ENCODE data around the gene VRK1.
A peak's percentile ranks its signal among the peaks of the same experiment; 100 is the strongest.

Gene VRK1

GRCh38 chr14:96851694-96852381 is 54.7 kb downstream of the VRK1 start:
- DNase-seq (ENCODE audit: extremely low read depth, low read depth), result no peak
- TF ChIP-seq CTCF (IDR thresholded peaks at IDR 0.05; ENCODE audit: low read depth, low read length), result no peak

DNA sequence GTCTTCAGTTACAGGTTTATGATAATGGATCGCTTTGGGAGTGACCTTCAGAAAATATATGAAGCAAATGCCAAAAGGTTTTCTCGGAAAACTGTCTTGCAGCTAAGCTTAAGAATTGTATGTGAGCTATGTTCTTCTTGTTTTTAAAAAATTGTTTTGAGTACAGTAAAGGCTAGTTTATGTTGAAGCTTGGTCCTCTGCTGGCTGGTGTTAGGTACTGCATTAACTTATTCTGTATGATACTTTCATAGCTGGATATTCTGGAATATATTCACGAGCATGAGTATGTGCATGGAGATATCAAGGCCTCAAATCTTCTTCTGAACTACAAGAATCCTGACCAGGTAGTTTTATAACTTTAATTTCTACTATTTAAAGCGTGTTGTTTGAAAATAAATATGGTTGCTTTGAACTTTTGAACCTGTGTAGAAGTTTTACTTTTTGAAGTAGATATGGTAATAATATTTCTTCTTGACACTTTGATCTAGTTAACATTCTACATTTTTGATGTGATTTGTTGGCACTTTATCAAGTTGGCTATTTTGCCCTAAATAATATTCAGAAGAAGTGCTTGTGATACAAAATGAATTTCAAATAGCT is 55.7 kb downstream of the VRK1 start:
- DNase-seq (ENCODE audit: extremely low read depth, low read depth), result peak; percentile 23
- TF ChIP-seq CTCF (IDR thresholded peaks at IDR 0.05; ENCODE audit: low read depth, low read length), result peak; percentile 78

DNA sequence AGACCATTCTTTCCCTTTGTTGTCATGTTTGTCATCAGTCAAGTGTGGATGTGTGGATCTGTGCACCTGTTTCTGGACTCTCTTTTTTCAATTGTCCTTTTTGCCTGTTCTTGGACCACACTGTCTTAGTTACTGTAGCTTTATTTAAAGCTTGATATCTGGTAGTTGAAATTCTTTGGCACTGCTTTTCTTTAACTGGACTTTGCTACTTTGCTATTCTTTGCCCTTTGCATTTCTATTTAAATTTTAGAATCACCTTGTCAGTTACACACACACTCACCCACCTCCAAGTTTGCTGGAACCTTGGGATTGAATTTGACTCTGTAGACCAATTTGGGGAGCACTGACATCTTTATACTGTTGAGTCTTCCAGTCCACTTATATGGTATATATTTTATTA is 61.5 kb downstream of the VRK1 start:
- TF ChIP-seq CTCF (IDR thresholded peaks at IDR 0.05; ENCODE audit: low read depth, low read length), result no peak

GRCh38 chr14:96861568-96862310 is 64.6 kb downstream of the VRK1 start:
- DNase-seq (ENCODE audit: extremely low read depth, low read depth), result no peak
- TF ChIP-seq CTCF (IDR thresholded peaks at IDR 0.05; ENCODE audit: low read depth, low read length), result no peak

More for the DNA sequence above, 61.5 kb downstream of the VRK1 start:
- DNase-seq (ENCODE audit: extremely low read depth, low read depth), result no peak

- no peak for DNase-seq (ENCODE audit: extremely low read depth, low read depth)
- TF ChIP-seq CTCF (IDR thresholded peaks at IDR 0.05; ENCODE audit: low read depth, low read length), result no peak
Measured at GRCh38 chr14:96863327-96863985, 66.3 kb downstream of the VRK1 start.

- TF ChIP-seq CTCF (IDR thresholded peaks at IDR 0.05; ENCODE audit: low read depth, low read length), result no peak
- DNase-seq (ENCODE audit: extremely low read depth, low read depth), result no peak
Measured at GRCh38 chr14:96863986-96864330, 66.8 kb downstream of the VRK1 start.

- no peak for TF ChIP-seq CTCF (IDR thresholded peaks at IDR 0.05; ENCODE audit: low read depth, low read length)
- DNase-seq (ENCODE audit: extremely low read depth, low read depth), result no peak
Measured at GRCh38 chr14:96867634-96868033, 70.5 kb downstream of the VRK1 start.

All from AG09319 (cell line).